Fibroblast of pulmonary artery (primary cell): ENCODE data around the gene SERPINB6.

Experiments used
- DNase-seq: peaks from one replicate; pipeline ENCODE4 v3.0.0-alpha.2; 2010; ENCODE audit warnings: low read depth
- H3K4me3 ChIP-seq: replicated peaks from 2 replicates; pipeline ENCODE4 v1.5.1; 2011; ENCODE audit warnings: low read depth, mild to moderate bottlenecking, control low read depth, low read length, moderate library complexity
- TF ChIP-seq, protein P1 (sequence below): IDR thresholded peaks from 2 replicates; pipeline ENCODE4 v1.5.1; 2011; ENCODE audit warnings: mild to moderate bottlenecking, control low read depth, low read length, inconsistent platforms; ENCODE audit errors: missing control alignments

The SERPINB6 gene

DNA sequence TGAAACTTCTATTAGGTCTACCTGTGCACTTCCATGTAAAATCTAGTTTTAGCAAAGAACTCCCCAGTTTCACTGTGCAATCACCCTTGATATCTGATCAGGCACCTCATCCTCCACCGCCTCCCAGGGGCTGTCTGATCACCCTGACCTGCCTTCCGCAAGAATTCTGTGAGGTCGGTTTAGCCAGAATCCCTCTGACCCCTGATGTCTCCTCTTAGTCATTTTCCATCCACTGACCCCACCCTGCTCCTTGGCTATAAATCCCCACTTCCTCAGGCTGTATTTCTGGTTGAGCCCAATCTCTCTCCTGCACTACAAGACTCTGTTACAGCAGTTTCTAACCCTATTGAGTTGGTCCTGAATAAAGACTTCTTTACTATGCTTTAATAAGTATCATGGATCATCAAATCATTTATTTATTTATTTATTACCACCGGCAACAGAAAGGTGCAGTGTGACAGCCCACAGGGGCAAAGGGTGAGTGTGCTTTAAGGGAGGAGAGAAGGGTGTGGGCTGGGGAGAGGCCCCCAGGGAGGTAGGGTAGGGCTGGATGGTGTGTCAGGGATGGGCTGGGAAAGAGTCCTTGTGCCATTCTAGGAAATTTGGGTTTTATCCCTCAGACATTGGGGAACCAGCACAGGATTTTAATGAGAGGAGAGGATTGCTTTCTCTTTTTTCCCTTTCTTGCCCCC is 11.2 kb upstream of the SERPINB6 start:
- TF ChIP-seq, protein P1, sequence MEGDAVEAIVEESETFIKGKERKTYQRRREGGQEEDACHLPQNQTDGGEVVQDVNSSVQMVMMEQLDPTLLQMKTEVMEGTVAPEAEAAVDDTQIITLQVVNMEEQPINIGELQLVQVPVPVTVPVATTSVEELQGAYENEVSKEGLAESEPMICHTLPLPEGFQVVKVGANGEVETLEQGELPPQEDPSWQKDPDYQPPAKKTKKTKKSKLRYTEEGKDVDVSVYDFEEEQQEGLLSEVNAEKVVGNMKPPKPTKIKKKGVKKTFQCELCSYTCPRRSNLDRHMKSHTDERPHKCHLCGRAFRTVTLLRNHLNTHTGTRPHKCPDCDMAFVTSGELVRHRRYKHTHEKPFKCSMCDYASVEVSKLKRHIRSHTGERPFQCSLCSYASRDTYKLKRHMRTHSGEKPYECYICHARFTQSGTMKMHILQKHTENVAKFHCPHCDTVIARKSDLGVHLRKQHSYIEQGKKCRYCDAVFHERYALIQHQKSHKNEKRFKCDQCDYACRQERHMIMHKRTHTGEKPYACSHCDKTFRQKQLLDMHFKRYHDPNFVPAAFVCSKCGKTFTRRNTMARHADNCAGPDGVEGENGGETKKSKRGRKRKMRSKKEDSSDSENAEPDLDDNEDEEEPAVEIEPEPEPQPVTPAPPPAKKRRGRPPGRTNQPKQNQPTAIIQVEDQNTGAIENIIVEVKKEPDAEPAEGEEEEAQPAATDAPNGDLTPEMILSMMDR = no peak

DNA sequence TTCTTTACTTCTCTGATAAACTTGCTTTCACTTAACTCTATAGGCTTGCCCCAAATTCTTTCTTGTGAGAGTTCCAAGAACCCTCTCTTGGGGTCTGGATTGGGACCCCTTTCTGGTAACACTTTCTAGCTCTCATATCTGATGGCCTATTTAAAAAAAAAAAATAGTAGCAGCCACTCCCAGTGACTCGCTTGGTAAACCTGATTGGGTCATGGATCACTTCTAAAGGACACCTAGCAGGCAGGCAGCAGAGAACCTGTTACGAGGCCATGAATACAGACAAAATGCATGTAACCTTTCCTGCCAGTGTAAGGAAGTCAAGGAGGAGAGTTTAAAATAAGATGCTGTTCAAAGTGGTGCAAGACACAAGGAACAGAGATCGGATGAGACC is 9.1 kb upstream of the SERPINB6 start:
- no peak overlapping the region for H3K4me3 ChIP-seq
- no peak for DNase-seq

More for the DNA sequence above, 11.2 kb upstream of the SERPINB6 start:
- H3K4me3 ChIP-seq = no peak overlapping the region
- DNase-seq = no peak

DNA sequence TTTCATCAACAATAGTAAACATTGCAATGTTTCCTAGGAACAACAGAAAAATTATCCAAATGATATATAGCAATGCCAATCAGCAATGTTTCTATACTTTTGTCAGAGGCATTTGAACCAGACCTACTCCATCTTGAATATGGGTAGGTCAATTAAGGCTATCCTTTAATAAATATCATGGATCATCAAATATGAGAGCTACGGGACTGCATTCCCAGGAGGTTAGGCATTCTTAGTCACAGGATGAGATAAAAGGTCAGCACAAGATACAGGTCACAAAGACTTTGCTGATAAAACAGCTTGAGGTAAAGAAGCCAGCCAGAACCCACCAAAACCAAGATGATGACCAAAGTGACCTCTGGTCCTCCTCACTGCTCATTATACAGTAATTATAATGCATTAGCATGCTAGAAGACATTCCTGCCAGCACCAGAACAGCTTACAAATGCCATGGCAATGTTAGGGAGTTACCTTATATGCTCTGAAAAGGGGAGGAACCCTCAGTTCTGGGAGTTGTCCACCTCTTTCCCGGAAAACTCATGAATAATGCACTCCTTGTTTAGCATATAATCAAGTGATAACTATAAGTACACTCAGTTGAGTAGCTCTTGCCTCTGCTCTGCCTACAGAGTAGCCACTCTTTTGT is 8.6 kb upstream of the SERPINB6 start:
- TF ChIP-seq, protein P1 = no peak
- no peak overlapping the region for H3K4me3 ChIP-seq

More for the DNA sequence above, 9.1 kb upstream of the SERPINB6 start:
- TF ChIP-seq, protein P1 = no peak

DNA sequence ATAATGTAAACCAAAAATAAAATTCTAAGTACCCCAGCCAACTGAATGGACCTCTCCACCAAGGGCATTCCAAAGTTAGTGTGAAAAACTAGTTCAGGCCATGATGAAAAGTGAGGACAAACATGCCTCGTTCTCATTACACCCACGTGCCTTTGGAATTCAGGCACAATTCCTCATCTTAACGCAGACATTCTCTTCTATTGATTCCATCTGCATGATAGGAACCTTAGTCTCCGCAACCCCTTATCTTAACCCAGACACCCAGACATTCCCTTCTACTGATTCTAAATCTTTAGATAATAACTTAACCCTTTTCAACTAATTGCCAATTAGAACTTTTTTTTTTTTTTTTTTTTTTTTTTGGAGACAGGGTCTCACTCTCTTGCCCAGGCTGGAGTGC is 7.6 kb upstream of the SERPINB6 start:
- TF ChIP-seq, protein P1 = no peak
- no peak overlapping the region for H3K4me3 ChIP-seq
- DNase-seq = no peak

More for the DNA sequence above, 8.6 kb upstream of the SERPINB6 start:
- peak; percentile 68 for DNase-seq

DNA sequence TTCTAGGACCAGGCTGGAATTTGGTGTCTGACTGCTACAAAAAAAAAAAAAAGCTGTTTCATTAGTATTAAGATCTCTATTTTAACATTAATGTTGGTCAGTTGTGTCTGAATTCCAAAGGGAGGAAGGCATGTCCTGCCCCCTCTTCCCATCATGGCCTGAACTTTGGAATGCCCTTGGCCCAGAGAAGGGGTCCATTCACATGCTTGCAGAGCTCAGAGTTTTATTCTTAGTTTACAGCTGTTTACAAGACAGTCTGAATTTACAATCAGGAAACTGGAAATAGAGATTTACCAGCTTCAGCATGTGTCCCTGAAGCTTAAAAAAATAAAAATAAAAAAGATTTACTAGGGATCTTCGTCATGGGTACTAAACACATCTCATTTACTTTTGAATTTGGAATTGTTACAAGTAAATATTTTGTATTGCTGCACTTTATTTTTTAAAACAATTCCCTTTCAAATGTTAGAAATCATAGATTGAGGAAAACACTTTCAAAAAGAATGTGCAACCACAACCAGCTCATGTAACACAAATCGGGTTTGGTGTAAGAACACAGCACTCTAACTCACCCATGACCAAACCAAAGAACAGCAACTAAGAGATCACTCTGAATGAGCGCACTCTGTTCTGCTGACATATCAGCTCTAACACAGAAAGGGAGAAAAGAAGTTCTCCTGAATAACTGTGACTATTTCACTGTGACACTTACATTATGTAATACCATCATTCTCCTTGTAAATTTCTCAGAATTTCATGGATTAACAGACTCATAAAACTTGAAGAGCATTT is 6.6 kb upstream of the SERPINB6 start:
- H3K4me3 ChIP-seq = no peak overlapping the region
- DNase-seq = no peak
- TF ChIP-seq, protein P1 = no peak

DNA sequence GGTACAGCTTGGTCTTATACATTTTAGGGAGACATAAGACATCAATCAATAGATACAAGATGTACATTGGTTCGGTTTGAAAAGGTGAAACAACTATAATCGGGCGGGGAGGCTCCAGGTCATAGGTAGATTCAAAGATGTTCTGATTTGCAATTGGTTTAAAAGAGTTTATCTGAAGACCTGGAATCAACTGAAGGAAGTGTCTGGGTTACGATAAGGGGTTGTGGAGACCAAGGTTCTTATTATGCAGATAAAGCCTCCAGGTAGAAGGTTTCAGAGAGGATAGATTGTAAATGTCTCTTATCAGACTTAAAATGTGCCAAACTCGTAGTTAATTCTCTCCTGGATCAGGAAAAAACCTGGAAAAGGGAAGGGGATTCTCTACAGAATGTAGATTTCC is 5.9 kb upstream of the SERPINB6 start:
- no peak overlapping the region for H3K4me3 ChIP-seq
- no peak for DNase-seq
- TF ChIP-seq, protein P1 = no peak
